Mesodermal cell (in vitro differentiated cells): ENCODE measurements around the gene MEMO1.
"Not testable (repeated sequence)": the region's sequence is repeated elsewhere in the genome, so short reads cannot be mapped to it uniquely, and the experiment has no call there.

Experiments
- H3K27ac ChIP-seq: 2 replicates; pipeline ENCODE4 v1.7.0; 2013; ENCODE audit warnings: mild to moderate bottlenecking, low read depth, low read length, moderate library complexity; ENCODE audit not compliant: severe bottlenecking
- H3K36me3 ChIP-seq: 2 replicates; pipeline ENCODE4 v1.7.1; 2013; ENCODE audit warnings: mild to moderate bottlenecking, low read length, moderate library complexity; ENCODE audit not compliant: control insufficient read depth, insufficient read depth
- H3K4me1 ChIP-seq: one replicate; pipeline ENCODE4 v1.7.1; 2013; ENCODE audit warnings: mild to moderate bottlenecking, low read length; ENCODE audit not compliant: insufficient read depth, control insufficient read depth, poor library complexity, severe bottlenecking
- H3K4me3 ChIP-seq: 2 replicates; pipeline ENCODE4 v1.7.0; 2013; ENCODE audit warnings: low read length, control low read depth, mild to moderate bottlenecking; ENCODE audit not compliant: insufficient read depth, poor library complexity, severe bottlenecking; ENCODE audit errors: extremely low read depth
- H3K9me3 ChIP-seq: 2 replicates; pipeline ENCODE4 v1.7.1; 2013; ENCODE audit warnings: mild to moderate bottlenecking, low read length, moderate library complexity; ENCODE audit not compliant: control insufficient read depth
- WGBS, 2 experiments: methylation state at CpG; one replicate each; pipeline ENCODE4 v1.1.5; 2013; ENCODE audit warnings: missing lambda C conversion rate in 2 of 2; ENCODE audit not compliant: insufficient coverage in 2 of 2; 5-methylcytosine and 5-hydroxymethylcytosine counted together

MEMO1 gene

DNA sequence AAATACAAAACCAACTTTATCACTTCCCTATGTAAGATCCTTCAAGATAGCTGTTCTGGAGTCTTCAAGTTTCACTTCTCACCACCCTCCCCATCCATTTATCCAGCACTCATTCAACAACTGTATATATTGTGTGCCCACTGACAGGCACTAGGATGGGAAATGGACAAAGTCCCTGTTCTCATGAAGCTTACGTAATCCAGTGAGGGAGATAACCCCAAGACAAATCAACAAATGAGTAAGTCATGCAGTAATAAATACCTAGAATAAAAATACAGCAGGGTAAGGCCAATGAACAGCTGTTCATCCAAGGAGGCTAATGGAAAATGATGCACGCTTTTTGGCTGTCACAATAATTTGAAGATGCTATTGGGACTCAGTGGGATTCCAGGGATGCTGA lies 133.8 kb downstream of the MEMO1 start:
- H3K4me1 ChIP-seq, result no peaks in the 10 kb centered on the region
- H3K36me3 ChIP-seq, result peaks cover 4% of the 10 kb centered on the region
- H3K27ac ChIP-seq, result no peak overlapping the region
- H3K4me3 ChIP-seq, result no peak overlapping the region
- WGBS, 2 experiments, result 100% methylated on average over 1 of the region's 2 CpGs
- no peaks in the 10 kb centered on the region for H3K9me3 ChIP-seq

DNA sequence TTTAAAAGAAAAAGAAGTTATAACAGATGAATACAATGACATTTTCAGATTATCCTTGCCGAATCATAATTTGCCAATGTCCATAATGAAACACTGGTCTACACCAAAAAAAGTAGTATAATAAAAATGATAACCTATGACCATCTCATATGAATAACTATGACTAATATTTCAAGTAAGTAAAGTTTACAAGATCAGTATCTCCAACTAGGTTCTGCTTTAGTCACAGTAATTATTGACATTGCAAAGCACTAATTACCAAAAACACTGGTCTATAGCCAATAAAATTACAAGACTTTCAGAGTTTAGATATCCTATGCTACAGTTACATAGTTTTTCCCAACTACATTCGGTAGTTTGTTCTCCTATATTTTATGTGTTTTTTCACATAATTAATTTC lies 136.7 kb downstream of the MEMO1 start:
- no CpG with 5 or more reads among the region's 2 CpGs for WGBS, 2 experiments
- H3K4me1 ChIP-seq, result no peaks in the 10 kb centered on the region
- no peaks in the 10 kb centered on the region for H3K9me3 ChIP-seq
- no peak overlapping the region for H3K27ac ChIP-seq
- H3K4me3 ChIP-seq, result no peak overlapping the region
- no peaks in the 10 kb centered on the region for H3K36me3 ChIP-seq

DNA sequence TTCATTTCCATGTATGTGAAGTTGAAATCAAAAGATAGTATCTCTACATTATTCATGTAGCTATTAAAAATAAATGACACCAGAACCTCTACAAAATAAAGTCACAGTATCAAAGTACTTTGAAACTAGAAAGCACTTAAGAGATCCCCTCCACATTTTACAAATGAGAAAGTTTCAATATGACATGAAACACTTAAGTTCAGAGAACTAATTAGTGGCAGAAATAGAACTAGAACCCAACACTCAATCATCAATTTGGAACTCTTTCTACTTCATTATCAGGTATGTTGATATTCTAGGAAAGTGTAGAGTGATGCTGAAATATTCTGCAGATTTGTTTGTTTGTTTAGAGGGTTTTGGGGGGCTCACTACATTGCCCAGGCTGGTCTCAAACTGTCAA lies 145.6 kb downstream of the MEMO1 start:
- H3K36me3 ChIP-seq, result peaks cover 10% of the 10 kb centered on the region
- no peaks in the 10 kb centered on the region for H3K9me3 ChIP-seq
- no peak overlapping the region for H3K27ac ChIP-seq
- H3K4me1 ChIP-seq, result no peaks in the 10 kb centered on the region
- no peak overlapping the region for H3K4me3 ChIP-seq

DNA sequence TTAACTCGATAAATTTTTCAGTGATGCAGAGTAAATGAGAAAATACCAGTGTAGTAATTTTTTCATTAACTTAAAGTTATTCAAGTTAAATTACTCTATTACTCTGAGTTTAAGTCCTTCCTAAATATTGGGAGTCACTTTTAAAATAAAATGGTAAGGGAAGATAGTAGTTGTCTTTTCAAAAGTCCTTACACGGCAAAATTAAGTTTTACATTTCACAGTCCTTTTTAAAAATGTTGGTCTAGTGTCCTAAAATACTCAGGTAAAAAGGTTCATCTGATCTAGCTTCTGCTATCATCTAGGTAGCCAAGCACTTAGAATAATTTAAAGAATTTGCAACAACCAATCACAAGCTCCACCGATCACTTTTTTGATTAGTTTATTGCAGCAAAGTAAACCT lies 146.9 kb downstream of the MEMO1 start:
- Histone ChIP-seq H3K4me3 (no peak overlapping the region), H3K4me1 (no peaks in the 10 kb centered on the region), H3K36me3 (peaks cover 10% of the 10 kb centered on the region), H3K27ac (no peak overlapping the region), H3K9me3 (no peaks in the 10 kb centered on the region)
- 100% methylated on average over 1 of the region's 3 CpGs for WGBS, 2 experiments

DNA sequence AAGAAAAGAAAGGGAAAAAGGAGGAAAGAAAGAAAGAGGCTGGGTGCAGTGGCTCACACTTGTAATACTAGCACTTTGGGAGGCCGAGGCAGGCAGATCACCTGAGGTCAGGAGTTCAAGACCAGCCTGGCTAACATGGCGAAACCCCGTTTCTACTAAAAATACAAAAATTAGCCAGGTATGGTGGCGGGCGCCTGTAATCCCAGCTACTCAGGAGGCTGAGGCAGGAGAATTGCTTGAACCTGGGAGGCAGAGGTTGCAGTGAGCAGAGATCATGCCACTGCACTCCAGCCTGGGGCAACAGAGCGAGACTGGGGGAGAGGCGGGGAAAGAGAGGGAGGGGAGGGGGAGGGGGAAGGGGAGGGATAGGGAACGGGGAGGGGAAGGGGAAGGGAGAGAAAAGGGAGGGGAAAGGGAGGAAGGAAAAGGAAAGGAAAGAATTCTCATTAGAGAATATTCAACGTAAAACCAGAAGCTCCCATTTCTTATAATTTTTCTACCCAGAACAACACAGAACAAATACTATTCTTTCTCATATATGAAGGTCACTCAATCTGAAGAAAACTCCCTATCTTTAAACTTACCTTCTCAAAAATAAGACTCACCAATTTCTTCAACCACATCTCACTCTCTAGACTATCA lies 147.7 kb downstream of the MEMO1 start:
- WGBS, 2 experiments, result 92 to 100% methylated on average over 1 to 2 of the region's 9 CpGs
- H3K4me1 ChIP-seq, H3K27ac ChIP-seq, H3K4me3 ChIP-seq, H3K9me3 ChIP-seq: not testable (repeated sequence)
- peaks cover 10% of the 10 kb centered on the region for H3K36me3 ChIP-seq

DNA sequence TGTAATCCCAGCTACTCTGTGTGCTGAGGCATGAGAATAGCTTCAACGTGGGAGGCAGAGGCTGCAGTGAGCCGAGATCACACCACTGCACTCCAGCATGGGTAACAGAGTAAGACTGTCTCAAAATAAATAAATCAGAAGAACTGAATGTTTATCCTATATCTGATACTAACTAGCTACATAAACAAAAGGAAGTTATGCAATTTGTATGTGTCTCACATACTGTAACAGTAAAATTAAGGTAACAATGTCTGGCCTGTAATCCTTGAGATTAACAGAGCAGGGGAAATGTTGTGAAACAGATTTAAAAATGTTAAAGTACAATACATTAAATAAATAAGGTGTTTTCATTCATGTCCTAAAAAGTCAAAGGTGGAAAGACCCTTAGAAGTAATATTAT lies 150.8 kb downstream of the MEMO1 start:
- Histone ChIP-seq H3K4me1 (no peaks in the 10 kb centered on the region), H3K9me3 (no peaks in the 10 kb centered on the region), H3K36me3 (peaks cover 6% of the 10 kb centered on the region), H3K27ac (no peak overlapping the region), H3K4me3 (no peak overlapping the region)
- WGBS, 2 experiments, result 67% methylated on average over 1 of the region's 2 CpGs; no CpG with 5 or more reads in 1 of the 2 experiments

DNA sequence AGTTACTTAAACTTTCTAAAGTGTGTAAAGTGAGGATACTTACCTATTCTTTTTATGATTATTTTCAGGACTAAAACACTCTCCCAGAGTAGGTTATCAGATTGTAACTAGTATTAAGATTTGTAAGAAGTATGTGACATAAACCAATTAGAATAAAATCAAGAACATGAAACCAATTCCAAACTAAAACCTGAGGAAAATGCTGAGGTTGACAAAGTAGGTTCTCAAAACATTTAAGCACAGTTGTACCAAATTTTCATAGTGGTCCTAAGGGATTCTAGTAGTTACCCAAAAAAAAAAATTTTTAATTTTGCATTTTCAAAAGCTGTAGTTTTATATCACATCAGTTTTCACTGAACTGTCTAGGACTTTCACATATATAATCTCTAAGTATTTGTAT lies 157.3 kb downstream of the MEMO1 start:
- H3K4me1 ChIP-seq, result no peaks in the 10 kb centered on the region
- no peak overlapping the region for H3K27ac ChIP-seq
- no peak overlapping the region for H3K4me3 ChIP-seq
- H3K36me3 ChIP-seq, result peaks cover 4% of the 10 kb centered on the region
- H3K9me3 ChIP-seq, result no peaks in the 10 kb centered on the region

DNA sequence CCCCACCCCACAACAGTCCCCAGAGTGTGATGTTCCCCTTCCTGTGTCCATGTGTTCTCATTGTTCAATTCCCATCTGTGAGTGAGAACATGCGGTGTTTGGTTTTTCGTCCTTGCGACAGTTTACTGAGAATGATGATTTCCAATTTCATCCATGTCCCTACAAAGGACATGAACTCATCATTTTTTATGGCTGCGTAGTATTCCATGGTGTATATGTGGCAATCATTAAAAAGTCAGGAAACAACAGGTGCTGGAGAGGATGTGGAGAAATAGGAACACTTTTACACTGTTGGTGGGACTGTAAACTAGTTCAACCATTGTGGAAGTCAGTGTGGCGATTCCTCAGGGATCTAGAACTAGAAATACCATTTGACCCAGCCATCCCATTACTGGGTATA lies 168.7 kb downstream of the MEMO1 start:
- not testable (repeated sequence) for H3K4me1 ChIP-seq, H3K9me3 ChIP-seq, H3K36me3 ChIP-seq, H3K27ac ChIP-seq, H3K4me3 ChIP-seq
- no CpG with 5 or more reads among the region's 5 CpGs for WGBS, 2 experiments

DNA sequence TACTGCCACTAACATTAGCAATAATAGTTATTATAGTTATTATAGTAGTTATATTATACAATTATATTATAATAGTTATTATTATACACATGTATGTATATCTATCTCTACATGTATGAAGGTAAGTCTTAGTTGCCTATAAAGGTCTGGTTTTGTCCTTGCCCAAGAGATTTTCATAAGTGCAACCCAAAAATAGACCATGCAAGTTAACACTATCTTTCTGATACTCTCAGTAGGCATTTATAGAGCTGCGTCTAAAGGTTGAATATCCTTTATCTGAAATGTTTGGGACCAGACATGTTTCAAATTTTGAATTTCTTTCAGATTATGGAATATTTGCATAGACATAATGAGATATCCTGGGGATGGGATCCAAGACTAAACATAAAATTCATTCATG lies 175.4 kb downstream of the MEMO1 start:
- no peaks in the 10 kb centered on the region for H3K36me3 ChIP-seq
- peaks cover 3% of the 10 kb centered on the region for H3K9me3 ChIP-seq
- no peak overlapping the region for H3K4me3 ChIP-seq
- no peak overlapping the region for H3K27ac ChIP-seq
- no peaks in the 10 kb centered on the region for H3K4me1 ChIP-seq
- no CpG with 5 or more reads among the region's 1 CpG for WGBS, 2 experiments

DNA sequence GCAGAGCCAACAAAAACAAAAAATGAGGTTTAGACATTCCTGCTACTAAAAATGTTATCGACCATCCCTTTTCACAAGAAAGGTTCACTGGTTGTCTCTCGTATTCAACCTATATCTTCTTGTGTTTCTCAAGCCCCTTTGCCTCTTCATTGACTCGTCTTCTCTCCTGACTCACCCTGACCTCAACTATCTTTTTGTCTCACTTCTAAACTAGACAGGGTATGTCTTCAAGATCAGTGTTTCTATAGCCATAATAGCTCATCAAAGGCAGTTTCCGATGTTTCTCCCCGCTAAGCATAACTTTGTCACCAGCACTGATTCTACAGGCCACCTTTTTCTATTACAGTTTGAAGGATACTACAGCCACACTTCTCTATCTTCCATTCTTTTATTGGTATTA lies 178.4 kb downstream of the MEMO1 start:
- Histone ChIP-seq H3K4me1 (no peaks in the 10 kb centered on the region), H3K27ac (no peak overlapping the region), H3K36me3 (no peaks in the 10 kb centered on the region), H3K4me3 (no peak overlapping the region), H3K9me3 (peaks cover 16% of the 10 kb centered on the region)
- WGBS, 2 experiments, result 92 to 95% methylated on average over 4 to 5 of the region's 5 CpGs

DNA sequence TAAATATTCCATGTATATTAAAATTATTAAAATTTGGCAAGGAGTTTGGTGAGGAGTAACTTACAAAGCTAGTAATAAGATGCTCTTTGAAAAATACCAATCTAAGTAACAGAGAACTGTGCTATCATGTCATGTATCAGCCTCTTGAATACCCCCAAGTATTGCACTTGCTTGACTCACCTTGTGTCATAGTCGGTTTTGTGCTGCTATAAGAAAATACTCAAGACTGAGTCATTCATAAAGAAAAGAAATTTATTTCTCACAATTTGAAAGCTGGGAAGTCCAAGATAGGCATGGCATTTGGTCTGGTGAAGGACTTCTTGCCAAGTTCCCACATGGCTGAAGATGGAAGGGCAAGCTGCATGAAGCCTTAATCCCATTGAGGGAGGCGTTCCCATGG lies 179.2 kb downstream of the MEMO1 start:
- no peaks in the 10 kb centered on the region for H3K36me3 ChIP-seq
- no peak overlapping the region for H3K4me3 ChIP-seq
- 100% methylated on average over 1 of the region's 2 CpGs for WGBS, 2 experiments
- peaks cover 16% of the 10 kb centered on the region for H3K9me3 ChIP-seq
- H3K27ac ChIP-seq, result no peak overlapping the region
- H3K4me1 ChIP-seq, result no peaks in the 10 kb centered on the region
